22Rv1 (cell line): ENCODE results near the gene DYNC1LI1.

Experiments
- H3K27ac ChIP-seq: fragments of 450-650 bp; 2 replicates; pipeline ENCODE4 v1.5.1; 2017
- ZFX ChIP-seq: fragments of 450-650 bp; IDR thresholded peaks from 2 replicates; pipeline ENCODE4 v1.6.1; 2017; ENCODE audit warnings: antibody characterized with exemption, borderline replicate concordance
- TF ChIP-seq, protein P1 (sequence below): fragments of 450-650 bp; IDR thresholded peaks from 2 replicates; pipeline ENCODE4 v1.5.1; 2017; ENCODE audit warnings: mild to moderate bottlenecking

Gene DYNC1LI1

DNA sequence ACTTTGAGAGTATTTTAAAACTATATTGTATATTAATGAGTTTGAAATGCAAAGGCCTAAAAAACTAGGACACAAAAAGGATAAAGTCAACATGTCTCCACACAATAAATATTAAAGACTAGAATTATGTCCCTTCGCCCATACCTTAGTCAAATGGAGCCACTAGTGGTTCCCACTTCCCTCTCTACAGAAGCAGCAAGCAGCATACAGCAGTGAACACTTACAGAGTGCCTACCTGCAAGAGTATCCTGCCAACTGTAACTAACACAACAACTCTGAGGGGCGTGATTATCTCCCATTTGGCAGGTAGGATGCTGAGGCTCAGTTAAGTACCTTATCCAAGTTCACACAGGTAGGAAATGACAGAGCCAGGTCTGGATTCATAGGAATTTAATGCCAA lies 17.2 kb downstream of the DYNC1LI1 start:
- H3K27ac ChIP-seq = no peak overlapping the region
- TF ChIP-seq ZFX = no peak
- TF ChIP-seq, protein P1, sequence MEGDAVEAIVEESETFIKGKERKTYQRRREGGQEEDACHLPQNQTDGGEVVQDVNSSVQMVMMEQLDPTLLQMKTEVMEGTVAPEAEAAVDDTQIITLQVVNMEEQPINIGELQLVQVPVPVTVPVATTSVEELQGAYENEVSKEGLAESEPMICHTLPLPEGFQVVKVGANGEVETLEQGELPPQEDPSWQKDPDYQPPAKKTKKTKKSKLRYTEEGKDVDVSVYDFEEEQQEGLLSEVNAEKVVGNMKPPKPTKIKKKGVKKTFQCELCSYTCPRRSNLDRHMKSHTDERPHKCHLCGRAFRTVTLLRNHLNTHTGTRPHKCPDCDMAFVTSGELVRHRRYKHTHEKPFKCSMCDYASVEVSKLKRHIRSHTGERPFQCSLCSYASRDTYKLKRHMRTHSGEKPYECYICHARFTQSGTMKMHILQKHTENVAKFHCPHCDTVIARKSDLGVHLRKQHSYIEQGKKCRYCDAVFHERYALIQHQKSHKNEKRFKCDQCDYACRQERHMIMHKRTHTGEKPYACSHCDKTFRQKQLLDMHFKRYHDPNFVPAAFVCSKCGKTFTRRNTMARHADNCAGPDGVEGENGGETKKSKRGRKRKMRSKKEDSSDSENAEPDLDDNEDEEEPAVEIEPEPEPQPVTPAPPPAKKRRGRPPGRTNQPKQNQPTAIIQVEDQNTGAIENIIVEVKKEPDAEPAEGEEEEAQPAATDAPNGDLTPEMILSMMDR = no peak

DNA sequence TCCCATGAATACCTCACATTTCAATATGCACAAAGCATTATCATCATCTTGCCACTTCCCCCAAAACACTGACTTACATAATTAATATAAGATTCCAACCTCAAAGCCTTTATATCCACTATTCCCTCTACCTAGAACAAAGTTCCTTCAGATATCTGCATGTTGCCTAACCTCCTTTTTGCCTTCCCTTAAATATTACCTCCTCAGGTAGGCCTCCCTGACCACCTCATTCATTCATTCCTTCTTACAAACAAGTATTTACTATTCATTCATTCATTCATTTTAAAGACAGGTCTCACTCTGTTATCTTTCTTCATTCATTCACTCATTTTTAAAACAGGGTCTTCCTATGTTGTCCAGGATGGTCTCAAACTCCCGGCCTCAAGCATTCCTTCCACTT lies 18.6 kb downstream of the DYNC1LI1 start:
- no peak overlapping the region for H3K27ac ChIP-seq
- TF ChIP-seq, protein P1 = no peak
- TF ChIP-seq ZFX = no peak

DNA sequence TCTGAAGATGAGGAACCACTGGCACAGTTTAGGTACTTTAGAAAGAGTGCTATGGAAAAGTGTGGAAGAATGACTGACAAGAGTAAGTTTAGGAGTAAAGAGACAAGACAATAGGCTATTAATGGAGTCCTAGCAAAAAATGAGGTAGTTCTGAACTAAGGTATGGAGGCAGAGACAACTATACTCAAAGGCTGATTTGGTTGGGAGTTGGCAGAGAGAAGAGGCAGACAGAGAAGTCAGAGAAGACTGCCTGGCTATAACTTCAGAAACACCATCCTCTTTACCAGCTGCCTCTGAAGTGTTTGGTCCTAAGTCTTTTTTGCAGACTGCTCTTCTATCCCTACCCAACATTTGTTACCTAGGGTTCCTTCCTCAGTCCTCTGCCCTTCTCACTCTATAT lies 19.2 kb downstream of the DYNC1LI1 start:
- H3K27ac ChIP-seq = no peak overlapping the region
- TF ChIP-seq ZFX = no peak
- TF ChIP-seq, protein P1 = no peak

DNA sequence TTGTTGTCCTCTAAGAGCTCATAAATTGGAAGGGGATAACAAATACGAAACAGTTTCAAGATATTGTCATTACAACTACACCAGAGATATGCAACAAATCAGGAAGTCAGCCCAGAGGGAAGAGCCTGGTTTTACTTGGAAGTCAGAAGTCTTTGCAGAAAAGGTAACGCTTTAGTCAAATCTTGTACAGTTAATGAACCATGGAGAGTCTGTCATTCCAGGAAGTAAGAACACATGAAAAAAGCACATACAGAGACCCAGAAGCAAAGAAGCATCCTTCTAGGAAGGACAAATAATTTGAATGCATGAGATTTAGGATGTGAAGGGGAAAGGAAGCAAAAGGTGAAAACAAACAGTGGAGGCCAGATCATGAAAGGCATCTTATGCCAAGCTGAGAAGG lies 19.6 kb downstream of the DYNC1LI1 start:
- H3K27ac ChIP-seq = no peak overlapping the region
- TF ChIP-seq, protein P1 = no peak

DNA sequence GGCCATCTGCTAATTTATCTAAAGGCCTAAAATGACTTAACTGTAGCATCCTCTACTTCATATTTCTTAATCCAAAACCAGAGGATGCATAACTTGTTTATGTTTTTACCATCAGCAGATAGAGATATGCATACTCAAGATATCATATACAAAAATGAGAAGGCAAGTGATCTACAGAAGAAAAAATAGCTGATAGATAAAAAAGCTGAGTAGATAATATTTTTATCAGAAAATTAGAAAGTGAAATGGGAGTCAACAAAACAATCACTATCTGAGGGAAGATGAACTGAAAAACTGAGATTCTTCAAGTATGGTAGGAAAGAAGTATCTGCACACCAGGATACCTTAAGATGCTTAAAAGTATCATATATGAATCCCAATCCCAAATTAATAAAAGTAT lies 25.4 kb downstream of the DYNC1LI1 start:
- no peak overlapping the region for H3K27ac ChIP-seq
- no peak for TF ChIP-seq ZFX
- TF ChIP-seq, protein P1 = no peak

DNA sequence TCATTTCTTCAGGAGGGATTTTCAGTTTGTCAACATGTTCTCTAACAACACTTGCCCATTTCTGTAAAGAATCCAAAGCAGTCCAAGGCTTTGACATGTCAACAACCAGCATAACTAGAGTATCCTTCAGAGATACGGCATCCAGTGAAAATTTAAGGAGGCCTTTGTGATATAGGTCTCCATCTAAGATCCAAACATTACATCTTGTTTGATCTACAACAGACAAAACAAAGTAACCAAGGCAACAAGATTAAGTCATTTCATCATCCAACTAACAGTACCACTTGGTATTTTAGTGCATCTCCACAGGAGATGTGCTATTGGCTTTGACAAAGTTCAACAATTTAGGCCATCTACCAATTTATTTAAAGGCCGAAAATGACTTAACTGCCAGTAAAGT lies 25.8 kb downstream of the DYNC1LI1 start:
- H3K27ac ChIP-seq = no peak overlapping the region
- TF ChIP-seq, protein P1 = no peak

DNA sequence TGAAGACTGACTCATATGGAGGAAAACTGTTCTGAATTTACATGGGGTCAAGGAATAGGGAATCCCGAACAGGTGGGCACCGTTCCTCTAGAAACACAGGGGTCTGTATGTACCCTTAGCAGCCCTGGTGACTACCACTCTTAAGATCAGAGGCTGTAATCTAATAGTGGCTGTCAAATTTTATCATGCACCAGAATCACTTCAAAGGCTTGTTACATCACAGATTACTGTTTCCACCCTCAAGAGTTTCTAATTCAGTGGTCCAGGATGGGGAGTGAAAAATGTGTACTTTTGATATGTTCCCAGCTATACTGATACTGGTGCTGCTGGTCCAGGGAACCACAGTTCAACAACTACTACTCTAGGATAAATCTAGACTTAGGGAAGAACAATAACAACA lies 27.9 kb downstream of the DYNC1LI1 start:
- H3K27ac ChIP-seq = no peak overlapping the region
- TF ChIP-seq ZFX = no peak
- TF ChIP-seq, protein P1 = no peak
